Mucosa of descending colon (tissue), 3 donors: ENCODE measurements around the gene DPEP3. TPM values are rescaled to one million over a fixed set of nuclear protein-coding genes. Genes with fewer than 3 reads are reported as not detected.

ENCODE experiments used
- ATAC-seq: fragments of 200-7000 bp; cut with Tn5 transposase; one replicate; pipeline ENCODE4 v1.9.1; 2020; ENCODE audit warnings: mild to moderate bottlenecking, moderate library complexity
- DNase-seq, 3 donors: peaks; one replicate each; pipeline ENCODE4 v3.0.0-alpha.2; 2020
- H3K36me3 ChIP-seq: fragments of 200-600 bp; one replicate; pipeline ENCODE4 v1.8.0; 2021; ENCODE audit warnings: low read depth, mild to moderate bottlenecking
- H3K4me1 ChIP-seq: fragments of 200-600 bp; one replicate; pipeline ENCODE4 v1.8.0; 2021; ENCODE audit warnings: low read depth, mild to moderate bottlenecking
- H3K4me3 ChIP-seq: fragments of 200-600 bp; one replicate; pipeline ENCODE4 v1.8.0; 2021; ENCODE audit warnings: mild to moderate bottlenecking
- H3K9me3 ChIP-seq: fragments of 200-600 bp; one replicate; pipeline ENCODE4 v1.8.0; 2021; ENCODE audit warnings: mild to moderate bottlenecking
- CTCF ChIP-seq: fragments of 200-600 bp; IDR thresholded peaks from one replicate; pipeline ENCODE4 v1.8.0; 2022; ENCODE audit warnings: antibody characterized with exemption, mild to moderate bottlenecking
- intact Hi-C, 2 donors: fragments of 100-400 bp; cut with DNase I in 1 of 2; cut with micrococcal nuclease in 1 of 2; formaldehyde crosslinking; loops; one replicate each; pipeline versions ENCODE4 v1.11.0 to v1.11.1; 2022; cut with DNase I, micrococcal nuclease
- total RNA-seq, 3 donors: library from RNA; stranded (reverse); fragmentation: NEBNext Ultra II Directional in 2 of 3; extraction: Animal tissue kit (Norgen Biotek cat#: 25700) in 2 of 3; gene quantifications; one replicate each; pipeline versions ENCODE4 v1.2.1 to v1.2.4, GENCODE V29; 2021 to 2023
- donor health status: DM: no; HTN: no; CAD: no; lungs with moderate emphysema.
- donor health status: DM: no; HTN: no; CAD: no.
- donor health status: DM: no; HTN: yes; CAD: no.

Gene DPEP3
- total RNA-seq, 3 donors from 2014 or later, result not detected

GRCh38 chr16:67966549-67967182, 13.6 kb downstream of the DPEP3 start:
- intact Hi-C loops, result no loop called here
- no peak for TF ChIP-seq CTCF
- Histone ChIP-seq H3K36me3 (no peaks in the 10 kb centered on the region), H3K9me3 (no peaks in the 10 kb centered on the region), H3K4me3 (no peak overlapping the region), H3K4me1 (peaks cover 18% of the 10 kb centered on the region)
- no peak for DNase-seq
- peak; percentile 2 for ATAC-seq

- Histone ChIP-seq H3K9me3 (no peaks in the 10 kb centered on the region), H3K36me3 (no peaks in the 10 kb centered on the region), H3K4me1 (peaks cover 22% of the 10 kb centered on the region), H3K4me3 (no peak overlapping the region)
- ATAC-seq (no peak), DNase-seq (no peak)
- intact Hi-C loops, result no loop called here
- no peak for TF ChIP-seq CTCF
Observed at GRCh38 chr16:67965668-67966548, 14.4 kb downstream of the DPEP3 start.

- Histone ChIP-seq H3K9me3 (no peaks in the 10 kb centered on the region), H3K36me3 (no peaks in the 10 kb centered on the region), H3K4me1 (peaks cover 22% of the 10 kb centered on the region), H3K4me3 (no peak overlapping the region)
- intact Hi-C loops, result no loop called here
- DNase-seq, result no peak
- TF ChIP-seq CTCF, result no peak
- ATAC-seq, result no peak
Observed at GRCh38 chr16:67964477-67965131, 15.7 kb downstream of the DPEP3 start.

DNA sequence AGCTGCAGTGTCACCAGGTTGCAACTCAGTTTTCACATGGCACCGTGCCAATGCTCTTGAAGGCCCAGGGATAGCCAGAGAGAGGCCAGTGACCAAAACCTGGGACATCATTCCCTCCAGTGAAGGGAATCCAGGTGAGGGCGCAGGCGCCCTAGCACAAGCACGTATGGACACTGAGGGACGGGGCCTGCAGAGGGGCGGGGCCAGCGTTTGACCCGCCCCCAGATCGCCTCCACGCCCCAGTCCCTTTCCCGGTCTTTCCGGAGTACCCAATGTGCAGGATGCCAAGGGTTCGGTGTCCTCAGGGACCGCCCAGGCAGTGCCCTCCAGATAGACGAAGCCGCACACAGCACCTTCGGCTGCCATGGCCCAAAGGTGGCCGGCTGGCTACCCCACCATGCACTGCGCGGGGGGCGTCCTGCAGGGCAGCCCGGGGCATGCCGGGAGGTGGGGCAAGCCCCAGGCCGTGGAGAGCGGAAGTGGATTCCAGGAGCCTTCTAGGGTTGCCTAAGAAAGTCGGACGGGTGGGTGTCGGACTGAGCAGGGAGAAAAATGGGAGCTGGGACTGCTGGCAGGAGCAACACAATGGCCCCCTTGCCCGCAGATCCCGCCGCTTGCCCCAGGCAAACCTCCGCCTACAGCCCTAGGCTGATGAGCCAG, 16.5 kb downstream of the DPEP3 start:
- intact Hi-C loops, result no loop called here
- no peak for ATAC-seq
- H3K36me3 ChIP-seq, result no peaks in the 10 kb centered on the region
- no peak for DNase-seq
- H3K9me3 ChIP-seq, result no peaks in the 10 kb centered on the region
- peaks cover 27% of the 10 kb centered on the region for H3K4me1 ChIP-seq
- no peak for TF ChIP-seq CTCF
- no peak overlapping the region for H3K4me3 ChIP-seq

- Histone ChIP-seq H3K36me3 (no peaks in the 10 kb centered on the region), H3K4me3 (no peak overlapping the region), H3K9me3 (no peaks in the 10 kb centered on the region), H3K4me1 (peaks cover 27% of the 10 kb centered on the region)
- intact Hi-C loops, result no loop called here
- TF ChIP-seq CTCF, result no peak
- no peak for ATAC-seq
- DNase-seq, result no peak
Observed at GRCh38 chr16:67963292-67963661, 17.0 kb downstream of the DPEP3 start.
